H9 (cell line): Measurements from ENCODE around the gene DAP3. TPM values are rescaled to one million over a fixed set of nuclear protein-coding genes. Genes with fewer than 3 reads are reported as not detected.
"Not testable (repeated sequence)": the region's sequence is repeated elsewhere in the genome, so short reads cannot be mapped to it uniquely, and the experiment has no call there.

Source experiments
- DNase-seq: peaks from one replicate; pipeline ENCODE4 v3.0.0-alpha.2; 2017
- H2AFZ ChIP-seq: one replicate; pipeline ENCODE4 v1.6.1; 2013; ENCODE audit warnings: mild to moderate bottlenecking, low read length, control low read depth, moderate library complexity
- H2AK5ac ChIP-seq: 2 replicates; pipeline ENCODE4 v1.6.1; 2013; ENCODE audit warnings: low read length, control low read depth, mixed read lengths; ENCODE audit not compliant: insufficient read length
- H2BK120ac ChIP-seq: one replicate; pipeline ENCODE4 v1.6.1; 2013; ENCODE audit warnings: low read depth, mild to moderate bottlenecking, low read length, control low read depth, inconsistent platforms; ENCODE audit not compliant: poor library complexity, severe bottlenecking
- H2BK12ac ChIP-seq: 2 replicates; pipeline ENCODE4 v1.6.1; 2013; ENCODE audit warnings: low read length, control low read depth, mixed read lengths, low read depth; ENCODE audit not compliant: insufficient read length
- H2BK15ac ChIP-seq: 2 replicates; pipeline ENCODE4 v1.6.1; 2013; ENCODE audit warnings: low read depth, low read length, control low read depth
- H2BK20ac ChIP-seq: one replicate; pipeline ENCODE4 v1.6.1; 2013; ENCODE audit warnings: low read depth, mild to moderate bottlenecking, low read length, control low read depth, inconsistent platforms; ENCODE audit not compliant: poor library complexity, severe bottlenecking
- H2BK5ac ChIP-seq: 2 replicates; pipeline ENCODE4 v1.6.1; 2013; ENCODE audit warnings: low read length, control low read depth, mixed read lengths; ENCODE audit not compliant: insufficient read length
- H3K14ac ChIP-seq: 2 replicates; pipeline ENCODE4 v1.6.1; 2013; ENCODE audit warnings: low read length, control low read depth; ENCODE audit not compliant: insufficient read depth
- H3K18ac ChIP-seq: 2 replicates; pipeline ENCODE4 v1.6.1; 2013; ENCODE audit warnings: low read depth, mild to moderate bottlenecking, mixed read lengths, low read length, control low read depth; ENCODE audit not compliant: insufficient read length
- H3K23ac ChIP-seq: 2 replicates; pipeline ENCODE4 v1.6.1; 2013; ENCODE audit warnings: low read length, control low read depth, mixed read lengths, low read depth; ENCODE audit not compliant: insufficient read length
- H3K23me2 ChIP-seq: 2 replicates; pipeline ENCODE4 v1.6.1; 2013; ENCODE audit warnings: low read depth, mild to moderate bottlenecking, mixed read lengths, low read length, control low read depth; ENCODE audit not compliant: insufficient read length, poor library complexity, severe bottlenecking
- H3K27ac ChIP-seq: 2 replicates; pipeline ENCODE4 v1.5.1; 2013; ENCODE audit warnings: low read length, control low read depth, mixed read lengths, low read depth; ENCODE audit not compliant: insufficient read length
- H3K27me3 ChIP-seq: 2 replicates; pipeline ENCODE4 v1.6.1; 2013; ENCODE audit warnings: low read length, control low read depth, inconsistent platforms; ENCODE audit not compliant: insufficient read depth
- H3K4ac ChIP-seq: 2 replicates; pipeline ENCODE4 v1.6.1; 2013; ENCODE audit warnings: low read depth, mild to moderate bottlenecking, control low read depth, inconsistent platforms, low read length, moderate library complexity
- H3K4me1 ChIP-seq: 2 replicates; pipeline ENCODE4 v1.6.1; 2013; ENCODE audit warnings: low read length, control low read depth, inconsistent platforms; ENCODE audit not compliant: insufficient read depth
- H3K4me2 ChIP-seq: 2 replicates; pipeline ENCODE4 v1.6.1; 2013; ENCODE audit warnings: low read length, control low read depth, mixed read lengths; ENCODE audit not compliant: insufficient read length, insufficient read depth
- H3K56ac ChIP-seq: 2 replicates; pipeline ENCODE4 v1.6.1; 2013; ENCODE audit warnings: low read depth, mild to moderate bottlenecking, mixed read lengths, low read length, control low read depth; ENCODE audit not compliant: insufficient read length
- H3K79me1 ChIP-seq: 2 replicates; pipeline ENCODE4 v1.6.1; 2013; ENCODE audit warnings: low read depth, mild to moderate bottlenecking, moderate library complexity, low read length, control low read depth, inconsistent platforms; ENCODE audit not compliant: insufficient read depth, poor library complexity, severe bottlenecking
- H3K79me2 ChIP-seq: 2 replicates; pipeline ENCODE4 v1.6.1; 2013; ENCODE audit warnings: low read length, control low read depth, inconsistent platforms; ENCODE audit not compliant: insufficient read depth
- H3K9ac ChIP-seq: 2 replicates; pipeline ENCODE4 v1.6.1; 2013; ENCODE audit warnings: low read length, control low read depth, mixed read lengths; ENCODE audit not compliant: insufficient read length; ENCODE audit errors: extremely low read depth
- H3K9me3 ChIP-seq: one replicate; pipeline ENCODE4 v1.6.1; 2013; ENCODE audit warnings: low read depth, low read length, inconsistent platforms; ENCODE audit not compliant: control insufficient read depth
- H3T11ph ChIP-seq: one replicate; pipeline ENCODE4 v1.6.1; 2013; ENCODE audit warnings: mild to moderate bottlenecking, low read length, control low read depth, inconsistent platforms
- H4K20me1 ChIP-seq: one replicate; pipeline ENCODE4 v1.6.1; 2013; ENCODE audit not compliant: control insufficient read depth, insufficient read length, insufficient read depth
- H4K5ac ChIP-seq: 2 replicates; pipeline ENCODE4 v1.6.1; 2013; ENCODE audit warnings: low read depth, mild to moderate bottlenecking, mixed read lengths, low read length, control low read depth; ENCODE audit not compliant: insufficient read length
- H4K8ac ChIP-seq: replicated peaks from 2 replicates; pipeline ENCODE4 v1.6.1; 2013; ENCODE audit warnings: low read length, control low read depth, mixed read lengths, low read depth; ENCODE audit not compliant: insufficient read length
- H4K91ac ChIP-seq: 2 replicates; pipeline ENCODE4 v1.6.1; 2013; ENCODE audit warnings: low read depth, mild to moderate bottlenecking, moderate library complexity, mixed read lengths, low read length, control low read depth; ENCODE audit not compliant: insufficient read length
- H3K27ac Mint-ChIP-seq, 3 experiments: 2 replicates in 2 of 3; 3 replicates in 1 of 3; pipeline ENCODE4 v1.8.0; 2020 to 2021; ENCODE audit warnings: mixed read lengths in 3 of 3, mild to moderate bottlenecking in 1 of 3, moderate library complexity in 1 of 3
- H3K27me3 Mint-ChIP-seq: 2 replicates; pipeline ENCODE4 v1.8.0; 2021; ENCODE audit warnings: low read depth, mild to moderate bottlenecking, moderate library complexity, mixed read lengths
- H3K36me3 Mint-ChIP-seq, 3 experiments: 2 replicates in 2 of 3; 3 replicates in 1 of 3; pipeline ENCODE4 v1.8.0; 2020 to 2021; ENCODE audit warnings: low read depth in 3 of 3, mixed read lengths in 3 of 3; ENCODE audit not compliant: insufficient read depth in 1 of 3
- H3K4me1 Mint-ChIP-seq, 2 experiments: 2 replicates each; pipeline ENCODE4 v1.8.0; 2020; ENCODE audit warnings: mixed read lengths in 2 of 2
- H3K4me3 Mint-ChIP-seq, 2 experiments: 2 replicates in 1 of 2; 3 replicates in 1 of 2; pipeline ENCODE4 v1.8.0; 2020 to 2021; ENCODE audit warnings: mild to moderate bottlenecking in 2 of 2, mixed read lengths in 2 of 2, moderate library complexity in 1 of 2
- H3K9me3 Mint-ChIP-seq, 2 experiments: 2 replicates in 1 of 2; 3 replicates in 1 of 2; pipeline ENCODE4 v1.8.0; 2020; ENCODE audit warnings: mild to moderate bottlenecking in 2 of 2, mixed read lengths in 2 of 2, moderate library complexity in 1 of 2
- WGBS: extraction: QIAGEN DNeasy Blood & Tissue Kit; methylation state at CpG from one replicate; pipeline ENCODE4 v1.1.7; 2013; ENCODE audit warnings: missing lambda C conversion rate, low lambda C conversion rate, mixed read lengths; ENCODE audit not compliant: insufficient read length; ENCODE audit errors: extremely low coverage; 5-methylcytosine and 5-hydroxymethylcytosine counted together
- total RNA-seq: library from RNA; stranded (reverse); gene quantifications from 2 replicates; pipeline ENCODE4 v1.2.1, GENCODE V29; 2021
- TF ChIP-seq, protein P1 (sequence below): fragments of 200-600 bp; sonication (generic); conservative IDR thresholded peaks from 3 replicates; pipeline ENCODE4 v1.8.0; 2021; ENCODE audit warnings: antibody characterized with exemption, mild to moderate bottlenecking

Gene DAP3
- total RNA-seq, 1 experiment from 2014 or later: 114 TPM

DNA sequence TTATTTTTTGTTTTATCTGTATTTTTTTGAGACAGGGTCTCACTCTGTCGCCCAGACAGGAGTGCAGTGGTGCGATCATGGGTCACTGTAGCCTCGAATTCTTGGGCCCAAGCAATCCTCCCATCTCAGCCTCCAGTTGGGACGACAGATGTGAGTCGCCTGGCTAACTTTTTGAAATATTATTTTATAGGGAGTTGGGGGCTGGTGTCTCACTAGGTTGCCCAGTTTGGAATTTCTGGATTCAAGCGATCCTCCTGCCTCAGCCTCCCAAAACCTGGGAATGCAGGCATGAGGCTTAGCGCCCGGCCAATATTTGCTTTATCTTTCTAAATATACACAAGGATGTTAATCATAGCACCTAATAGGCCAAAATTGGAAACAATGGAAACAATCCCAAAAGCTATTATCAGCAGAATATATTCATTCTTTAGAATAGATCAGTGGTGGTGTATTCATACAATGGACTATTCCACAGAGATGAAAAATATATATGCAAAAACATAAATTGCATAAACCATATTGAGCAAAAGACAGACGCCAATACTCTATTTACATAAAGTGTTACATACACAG is 55.9 kb downstream of the DAP3 start:
- no peak overlapping the region for H2BK20ac ChIP-seq

DNA sequence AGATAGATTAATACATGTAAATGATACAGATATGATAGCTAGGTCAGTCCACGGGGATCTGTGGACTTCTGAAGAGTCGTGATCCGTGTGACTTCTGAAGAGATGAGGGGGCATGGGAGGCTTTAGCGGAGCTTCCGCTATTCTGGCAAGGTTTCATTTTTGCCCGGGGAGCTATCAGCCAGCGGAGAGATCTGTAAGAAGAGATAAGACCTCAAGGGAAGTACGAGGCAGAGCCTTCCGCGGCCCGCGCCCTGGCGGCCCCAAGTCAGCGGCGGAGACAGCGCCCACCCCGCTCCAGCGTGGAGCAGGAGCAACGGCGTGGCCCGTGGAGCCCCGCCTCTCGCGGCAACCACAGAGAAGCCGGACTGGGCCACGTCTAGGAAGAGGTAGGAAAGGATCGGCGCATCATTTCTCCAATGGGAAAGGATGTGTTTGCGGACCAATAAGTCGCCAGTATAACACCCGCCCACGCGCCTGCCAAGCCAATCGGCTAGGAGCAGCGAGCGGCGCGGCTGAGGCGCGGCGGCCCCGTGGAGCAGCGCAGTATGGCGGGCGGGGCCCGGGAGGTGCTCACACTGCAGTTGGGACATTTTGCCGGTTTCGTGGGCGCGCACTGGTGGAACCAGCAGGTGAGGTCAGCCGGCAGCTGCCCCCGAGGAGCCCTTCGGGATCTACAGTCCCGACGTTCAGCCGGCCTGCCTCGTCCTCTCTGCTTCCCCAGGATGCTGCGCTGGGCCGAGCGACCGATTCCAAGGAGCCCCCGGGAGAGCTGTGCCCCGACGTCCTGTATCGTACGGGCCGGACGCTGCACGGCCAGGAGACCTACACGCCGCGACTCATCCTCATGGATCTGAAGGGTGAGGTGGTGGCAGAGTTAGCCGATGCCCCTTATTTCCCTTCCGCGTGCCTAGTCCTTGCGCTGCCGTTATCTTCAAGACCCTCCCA is 56.7 kb downstream of the DAP3 start:
- H3K56ac ChIP-seq, H3K14ac ChIP-seq, H3K4me1 ChIP-seq, H3K4ac ChIP-seq, H4K5ac ChIP-seq, H3K27me3 Mint-ChIP-seq, H3T11ph ChIP-seq, H3K18ac ChIP-seq, H3K27me3 ChIP-seq, H2BK15ac ChIP-seq, H3K23ac ChIP-seq, H3K79me1 ChIP-seq, H2AFZ ChIP-seq, H4K20me1 ChIP-seq, H3K9me3 ChIP-seq, H4K91ac ChIP-seq, H3K4me1 Mint-ChIP-seq, H3K23me2 ChIP-seq, H2BK120ac ChIP-seq, H4K8ac ChIP-seq, H2BK12ac ChIP-seq, H2BK5ac ChIP-seq, H3K9me3 Mint-ChIP-seq, H2AK5ac ChIP-seq, H2BK20ac ChIP-seq, H3K79me2 ChIP-seq, H3K27ac ChIP-seq: not testable (repeated sequence)
- WGBS: no CpG with 5 or more reads among the region's 77 CpGs
- DNase-seq: peak; percentile 95
- peak overlapping the region; percentile 45 for H3K9ac ChIP-seq
- H3K36me3 Mint-ChIP-seq: peaks cover 13 to 20% (median 18%) of the 10 kb centered on the region in 3 experiments; a peak in 6 of 7 replicates
- H3K4me2 ChIP-seq: peak overlapping the region; percentile 66
- H3K4me3 Mint-ChIP-seq: peak overlapping the region; percentile 80 to 93
- peak overlapping the region in 2 of 3 experiments; percentile 76 to 88; a peak in 4 of 7 replicates for H3K27ac Mint-ChIP-seq

More for the DNA sequence above, 55.9 kb downstream of the DAP3 start:
- H2BK12ac ChIP-seq: no peak overlapping the region
- H3T11ph ChIP-seq: no peak overlapping the region
- H3K79me2 ChIP-seq: no peaks in the 10 kb centered on the region
- no peak overlapping the region for H4K91ac ChIP-seq
- H3K27me3 ChIP-seq: no peaks in the 10 kb centered on the region
- no CpG with 5 or more reads among the region's 9 CpGs for WGBS
- H2BK120ac ChIP-seq: no peak overlapping the region
- H3K4me1 ChIP-seq: no peaks in the 10 kb centered on the region
- no peaks in the 10 kb centered on the region for H3K27me3 Mint-ChIP-seq
- H3K4ac ChIP-seq: no peak overlapping the region
- no peak overlapping the region for H2BK5ac ChIP-seq
- no peak for DNase-seq
- peak overlapping the region; percentile 66 for H3K4me2 ChIP-seq
- H3K18ac ChIP-seq: no peak overlapping the region
- H3K14ac ChIP-seq: no peak overlapping the region
- H2AK5ac ChIP-seq: no peak overlapping the region
- H2BK15ac ChIP-seq: no peak overlapping the region
- no peaks in the 10 kb centered on the region for H3K23me2 ChIP-seq
- H3K79me1 ChIP-seq: no peaks in the 10 kb centered on the region
- no peak overlapping the region for H2AFZ ChIP-seq
- no peak overlapping the region for H4K5ac ChIP-seq
- peak overlapping the region; percentile 45 for H3K9ac ChIP-seq
- peak overlapping the region; percentile 80 to 93 for H3K4me3 Mint-ChIP-seq
- no peak overlapping the region for H3K27ac ChIP-seq
- no peaks in the 10 kb centered on the region for H3K9me3 ChIP-seq
- TF ChIP-seq, protein P1, sequence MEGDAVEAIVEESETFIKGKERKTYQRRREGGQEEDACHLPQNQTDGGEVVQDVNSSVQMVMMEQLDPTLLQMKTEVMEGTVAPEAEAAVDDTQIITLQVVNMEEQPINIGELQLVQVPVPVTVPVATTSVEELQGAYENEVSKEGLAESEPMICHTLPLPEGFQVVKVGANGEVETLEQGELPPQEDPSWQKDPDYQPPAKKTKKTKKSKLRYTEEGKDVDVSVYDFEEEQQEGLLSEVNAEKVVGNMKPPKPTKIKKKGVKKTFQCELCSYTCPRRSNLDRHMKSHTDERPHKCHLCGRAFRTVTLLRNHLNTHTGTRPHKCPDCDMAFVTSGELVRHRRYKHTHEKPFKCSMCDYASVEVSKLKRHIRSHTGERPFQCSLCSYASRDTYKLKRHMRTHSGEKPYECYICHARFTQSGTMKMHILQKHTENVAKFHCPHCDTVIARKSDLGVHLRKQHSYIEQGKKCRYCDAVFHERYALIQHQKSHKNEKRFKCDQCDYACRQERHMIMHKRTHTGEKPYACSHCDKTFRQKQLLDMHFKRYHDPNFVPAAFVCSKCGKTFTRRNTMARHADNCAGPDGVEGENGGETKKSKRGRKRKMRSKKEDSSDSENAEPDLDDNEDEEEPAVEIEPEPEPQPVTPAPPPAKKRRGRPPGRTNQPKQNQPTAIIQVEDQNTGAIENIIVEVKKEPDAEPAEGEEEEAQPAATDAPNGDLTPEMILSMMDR: no peak
- no peaks in the 10 kb centered on the region for H4K20me1 ChIP-seq
- no peaks in the 10 kb centered on the region for H3K4me1 Mint-ChIP-seq
- no peak overlapping the region for H3K23ac ChIP-seq
- H3K56ac ChIP-seq: no peak overlapping the region
- H3K27ac Mint-ChIP-seq: peak overlapping the region in 2 of 3 experiments; percentile 76 to 88; a peak in 2 of 7 replicates
- no peak overlapping the region for H4K8ac ChIP-seq
- H3K9me3 Mint-ChIP-seq: no peaks in the 10 kb centered on the region
- H3K36me3 Mint-ChIP-seq: peaks cover 10 to 17% (median 15%) of the 10 kb centered on the region in 3 experiments; a peak in 6 of 7 replicates
